ENCODE measurements around the gene ZNRF2. TPM values are rescaled to one million over a fixed set of nuclear protein-coding genes. Genes with fewer than 3 reads are reported as not detected.

Gene ZNRF2
- total and polyA plus RNA-seq, 9 donors: 3.0 to 24.8 (median 11.5) TPM

- no peak overlapping the region for H3K27ac ChIP-seq
- no peaks in the 10 kb centered on the region for H3K9me3 ChIP-seq
- TF ChIP-seq CTCF (IDR thresholded peaks at IDR 0.05) (no peak), POLR2A (IDR thresholded peaks at IDR 0.05) (no peak), EP300 (IDR thresholded peaks at IDR 0.05) (no peak)
- intact Hi-C loops (cut with DNase I): no loop called here
- H3K4me3 ChIP-seq: no peak overlapping the region
- no peaks in the 10 kb centered on the region for H3K27me3 ChIP-seq
- H3K4me1 ChIP-seq (ENCODE audit: insufficient read depth): no peaks in the 10 kb centered on the region
- H3K36me3 ChIP-seq: no peaks in the 10 kb centered on the region
- 37 to 40% (median 37%) methylated on average over 4 of the region's 4 CpGs for WGBS, 3 donors
- DNase-seq: no peak
Measured at GRCh38 chr7:30335763-30336487, 51.5 kb downstream of the ZNRF2 start.

GRCh38 chr7:30344513-30344912 lies 60.1 kb downstream of the ZNRF2 start:
- no peaks in the 10 kb centered on the region for H3K4me1 ChIP-seq (ENCODE audit: insufficient read depth)
- intact Hi-C loops (cut with DNase I): no loop called here
- H3K27me3 ChIP-seq: no peaks in the 10 kb centered on the region
- no peaks in the 10 kb centered on the region for H3K36me3 ChIP-seq
- H3K9me3 ChIP-seq: no peaks in the 10 kb centered on the region
- TF ChIP-seq CTCF (IDR thresholded peaks at IDR 0.05) (no peak), POLR2A (IDR thresholded peaks at IDR 0.05) (no peak), EP300 (IDR thresholded peaks at IDR 0.05) (no peak)
- H3K27ac ChIP-seq: no peak overlapping the region
- DNase-seq: no peak
- H3K4me3 ChIP-seq: no peak overlapping the region
- WGBS, 3 donors: 91 to 93% (median 92%) methylated on average over 1 of the region's 1 CpG

GRCh38 chr7:30347226-30348082 lies 63.1 kb downstream of the ZNRF2 start:
- H3K4me3 ChIP-seq: no peak overlapping the region
- H3K9me3 ChIP-seq: no peaks in the 10 kb centered on the region
- H3K36me3 ChIP-seq: no peaks in the 10 kb centered on the region
- no peak for DNase-seq
- no peaks in the 10 kb centered on the region for H3K4me1 ChIP-seq (ENCODE audit: insufficient read depth)
- TF ChIP-seq POLR2A (IDR thresholded peaks at IDR 0.05): no peak
- TF ChIP-seq EP300 (IDR thresholded peaks at IDR 0.05): no peak
- no peak for TF ChIP-seq CTCF (IDR thresholded peaks at IDR 0.05)
- intact Hi-C loops (cut with DNase I): no loop called here
- H3K27me3 ChIP-seq: no peaks in the 10 kb centered on the region
- WGBS, 3 donors: 92 to 96% (median 93%) methylated on average over 2 of the region's 2 CpGs
- H3K27ac ChIP-seq: no peak overlapping the region

GRCh38 chr7:30348083-30348560 lies 63.7 kb downstream of the ZNRF2 start:
- H3K36me3 ChIP-seq: no peaks in the 10 kb centered on the region
- 40 to 54% (median 50%) methylated on average over 2 of the region's 2 CpGs for WGBS, 3 donors
- intact Hi-C loops (cut with DNase I): no loop called here
- H3K9me3 ChIP-seq: no peaks in the 10 kb centered on the region
- no peaks in the 10 kb centered on the region for H3K27me3 ChIP-seq
- no peak overlapping the region for H3K27ac ChIP-seq
- H3K4me3 ChIP-seq: no peak overlapping the region
- TF ChIP-seq CTCF (IDR thresholded peaks at IDR 0.05) (no peak), EP300 (IDR thresholded peaks at IDR 0.05) (no peak), POLR2A (IDR thresholded peaks at IDR 0.05) (no peak)
- no peak for DNase-seq
- H3K4me1 ChIP-seq (ENCODE audit: insufficient read depth): no peaks in the 10 kb centered on the region

Measured in ovary (tissue), 9 donors.